HL-60 (cell line): Measurements from ENCODE around the gene HAUS8.

ENCODE experiments used
- CTCF ChIP-seq: IDR thresholded peaks from one replicate; pipeline ENCODE4 v1.5.1; 2011; ENCODE audit warnings: low read length, control low read depth, inconsistent platforms; ENCODE audit not compliant: insufficient read depth
- GABPA ChIP-seq: IDR thresholded peaks from 2 replicates; pipeline ENCODE4 v1.6.1; 2012; ENCODE audit warnings: low read depth
- REST ChIP-seq: IDR thresholded peaks from 2 replicates; pipeline ENCODE4 v1.6.1; 2012; ENCODE audit warnings: low read depth; ENCODE audit not compliant: insufficient replicate concordance

- TF ChIP-seq CTCF (no peak), GABPA (no peak), REST (no peak)
Observed at GRCh38 chr19:17080440-17080801, 5.2 kb upstream of the HAUS8 start.
